H9 (cell line): ENCODE results near the gene DUSP7. TPM values are rescaled to one million over a fixed set of nuclear protein-coding genes. Genes with fewer than 3 reads are reported as not detected.
A peak's percentile ranks its signal among the peaks of the same experiment; 100 is the strongest.

Experiments
- DNase-seq: peaks from one replicate; pipeline ENCODE4 v3.0.0-alpha.2; 2017
- H2AFZ ChIP-seq: one replicate; pipeline ENCODE4 v1.6.1; 2013; ENCODE audit warnings: mild to moderate bottlenecking, low read length, control low read depth, moderate library complexity
- H2AK5ac ChIP-seq: 2 replicates; pipeline ENCODE4 v1.6.1; 2013; ENCODE audit warnings: low read length, control low read depth, mixed read lengths; ENCODE audit not compliant: insufficient read length
- H2BK120ac ChIP-seq: one replicate; pipeline ENCODE4 v1.6.1; 2013; ENCODE audit warnings: low read depth, mild to moderate bottlenecking, low read length, control low read depth, inconsistent platforms; ENCODE audit not compliant: poor library complexity, severe bottlenecking
- H2BK12ac ChIP-seq: 2 replicates; pipeline ENCODE4 v1.6.1; 2013; ENCODE audit warnings: low read length, control low read depth, mixed read lengths, low read depth; ENCODE audit not compliant: insufficient read length
- H2BK15ac ChIP-seq: 2 replicates; pipeline ENCODE4 v1.6.1; 2013; ENCODE audit warnings: low read depth, low read length, control low read depth
- H2BK20ac ChIP-seq: one replicate; pipeline ENCODE4 v1.6.1; 2013; ENCODE audit warnings: low read depth, mild to moderate bottlenecking, low read length, control low read depth, inconsistent platforms; ENCODE audit not compliant: poor library complexity, severe bottlenecking
- H2BK5ac ChIP-seq: 2 replicates; pipeline ENCODE4 v1.6.1; 2013; ENCODE audit warnings: low read length, control low read depth, mixed read lengths; ENCODE audit not compliant: insufficient read length
- H3K14ac ChIP-seq: 2 replicates; pipeline ENCODE4 v1.6.1; 2013; ENCODE audit warnings: low read length, control low read depth; ENCODE audit not compliant: insufficient read depth
- H3K18ac ChIP-seq: 2 replicates; pipeline ENCODE4 v1.6.1; 2013; ENCODE audit warnings: low read depth, mild to moderate bottlenecking, mixed read lengths, low read length, control low read depth; ENCODE audit not compliant: insufficient read length
- H3K23ac ChIP-seq: 2 replicates; pipeline ENCODE4 v1.6.1; 2013; ENCODE audit warnings: low read length, control low read depth, mixed read lengths, low read depth; ENCODE audit not compliant: insufficient read length
- H3K23me2 ChIP-seq: 2 replicates; pipeline ENCODE4 v1.6.1; 2013; ENCODE audit warnings: low read depth, mild to moderate bottlenecking, mixed read lengths, low read length, control low read depth; ENCODE audit not compliant: insufficient read length, poor library complexity, severe bottlenecking
- H3K27ac ChIP-seq: 2 replicates; pipeline ENCODE4 v1.5.1; 2013; ENCODE audit warnings: low read length, control low read depth, mixed read lengths, low read depth; ENCODE audit not compliant: insufficient read length
- H3K27me3 ChIP-seq: 2 replicates; pipeline ENCODE4 v1.6.1; 2013; ENCODE audit warnings: low read length, control low read depth, inconsistent platforms; ENCODE audit not compliant: insufficient read depth
- H3K4ac ChIP-seq: 2 replicates; pipeline ENCODE4 v1.6.1; 2013; ENCODE audit warnings: low read depth, mild to moderate bottlenecking, control low read depth, inconsistent platforms, low read length, moderate library complexity
- H3K4me1 ChIP-seq: 2 replicates; pipeline ENCODE4 v1.6.1; 2013; ENCODE audit warnings: low read length, control low read depth, inconsistent platforms; ENCODE audit not compliant: insufficient read depth
- H3K4me2 ChIP-seq: 2 replicates; pipeline ENCODE4 v1.6.1; 2013; ENCODE audit warnings: low read length, control low read depth, mixed read lengths; ENCODE audit not compliant: insufficient read length, insufficient read depth
- H3K56ac ChIP-seq: 2 replicates; pipeline ENCODE4 v1.6.1; 2013; ENCODE audit warnings: low read depth, mild to moderate bottlenecking, mixed read lengths, low read length, control low read depth; ENCODE audit not compliant: insufficient read length
- H3K79me1 ChIP-seq: 2 replicates; pipeline ENCODE4 v1.6.1; 2013; ENCODE audit warnings: low read depth, mild to moderate bottlenecking, moderate library complexity, low read length, control low read depth, inconsistent platforms; ENCODE audit not compliant: insufficient read depth, poor library complexity, severe bottlenecking
- H3K79me2 ChIP-seq: 2 replicates; pipeline ENCODE4 v1.6.1; 2013; ENCODE audit warnings: low read length, control low read depth, inconsistent platforms; ENCODE audit not compliant: insufficient read depth
- H3K9ac ChIP-seq: 2 replicates; pipeline ENCODE4 v1.6.1; 2013; ENCODE audit warnings: low read length, control low read depth, mixed read lengths; ENCODE audit not compliant: insufficient read length; ENCODE audit errors: extremely low read depth
- H3K9me3 ChIP-seq: one replicate; pipeline ENCODE4 v1.6.1; 2013; ENCODE audit warnings: low read depth, low read length, inconsistent platforms; ENCODE audit not compliant: control insufficient read depth
- H3T11ph ChIP-seq: one replicate; pipeline ENCODE4 v1.6.1; 2013; ENCODE audit warnings: mild to moderate bottlenecking, low read length, control low read depth, inconsistent platforms
- H4K20me1 ChIP-seq: one replicate; pipeline ENCODE4 v1.6.1; 2013; ENCODE audit not compliant: control insufficient read depth, insufficient read length, insufficient read depth
- H4K5ac ChIP-seq: 2 replicates; pipeline ENCODE4 v1.6.1; 2013; ENCODE audit warnings: low read depth, mild to moderate bottlenecking, mixed read lengths, low read length, control low read depth; ENCODE audit not compliant: insufficient read length
- H4K8ac ChIP-seq: replicated peaks from 2 replicates; pipeline ENCODE4 v1.6.1; 2013; ENCODE audit warnings: low read length, control low read depth, mixed read lengths, low read depth; ENCODE audit not compliant: insufficient read length
- H4K91ac ChIP-seq: 2 replicates; pipeline ENCODE4 v1.6.1; 2013; ENCODE audit warnings: low read depth, mild to moderate bottlenecking, moderate library complexity, mixed read lengths, low read length, control low read depth; ENCODE audit not compliant: insufficient read length
- H3K27ac Mint-ChIP-seq, 3 experiments: 2 replicates in 2 of 3; 3 replicates in 1 of 3; pipeline ENCODE4 v1.8.0; 2020 to 2021; ENCODE audit warnings: mixed read lengths in 3 of 3, mild to moderate bottlenecking in 1 of 3, moderate library complexity in 1 of 3
- H3K27me3 Mint-ChIP-seq: 2 replicates; pipeline ENCODE4 v1.8.0; 2021; ENCODE audit warnings: low read depth, mild to moderate bottlenecking, moderate library complexity, mixed read lengths
- H3K36me3 Mint-ChIP-seq, 3 experiments: 2 replicates in 2 of 3; 3 replicates in 1 of 3; pipeline ENCODE4 v1.8.0; 2020 to 2021; ENCODE audit warnings: low read depth in 3 of 3, mixed read lengths in 3 of 3; ENCODE audit not compliant: insufficient read depth in 1 of 3
- H3K4me1 Mint-ChIP-seq, 2 experiments: 2 replicates each; pipeline ENCODE4 v1.8.0; 2020; ENCODE audit warnings: mixed read lengths in 2 of 2
- H3K4me3 Mint-ChIP-seq, 2 experiments: 2 replicates in 1 of 2; 3 replicates in 1 of 2; pipeline ENCODE4 v1.8.0; 2020 to 2021; ENCODE audit warnings: mild to moderate bottlenecking in 2 of 2, mixed read lengths in 2 of 2, moderate library complexity in 1 of 2
- H3K9me3 Mint-ChIP-seq, 2 experiments: 2 replicates in 1 of 2; 3 replicates in 1 of 2; pipeline ENCODE4 v1.8.0; 2020; ENCODE audit warnings: mild to moderate bottlenecking in 2 of 2, mixed read lengths in 2 of 2, moderate library complexity in 1 of 2
- WGBS: extraction: QIAGEN DNeasy Blood & Tissue Kit; methylation state at CpG from one replicate; pipeline ENCODE4 v1.1.7; 2013; ENCODE audit warnings: missing lambda C conversion rate, low lambda C conversion rate, mixed read lengths; ENCODE audit not compliant: insufficient read length; ENCODE audit errors: extremely low coverage; 5-methylcytosine and 5-hydroxymethylcytosine counted together
- total RNA-seq: library from RNA; stranded (reverse); gene quantifications from 2 replicates; pipeline ENCODE4 v1.2.1, GENCODE V29; 2021
- TF ChIP-seq, protein P1 (sequence below): fragments of 200-600 bp; sonication (generic); conservative IDR thresholded peaks from 3 replicates; pipeline ENCODE4 v1.8.0; 2021; ENCODE audit warnings: antibody characterized with exemption, mild to moderate bottlenecking

The DUSP7 gene
- total RNA-seq, 1 experiment from 2014 or later, result 24.0 TPM

DNA sequence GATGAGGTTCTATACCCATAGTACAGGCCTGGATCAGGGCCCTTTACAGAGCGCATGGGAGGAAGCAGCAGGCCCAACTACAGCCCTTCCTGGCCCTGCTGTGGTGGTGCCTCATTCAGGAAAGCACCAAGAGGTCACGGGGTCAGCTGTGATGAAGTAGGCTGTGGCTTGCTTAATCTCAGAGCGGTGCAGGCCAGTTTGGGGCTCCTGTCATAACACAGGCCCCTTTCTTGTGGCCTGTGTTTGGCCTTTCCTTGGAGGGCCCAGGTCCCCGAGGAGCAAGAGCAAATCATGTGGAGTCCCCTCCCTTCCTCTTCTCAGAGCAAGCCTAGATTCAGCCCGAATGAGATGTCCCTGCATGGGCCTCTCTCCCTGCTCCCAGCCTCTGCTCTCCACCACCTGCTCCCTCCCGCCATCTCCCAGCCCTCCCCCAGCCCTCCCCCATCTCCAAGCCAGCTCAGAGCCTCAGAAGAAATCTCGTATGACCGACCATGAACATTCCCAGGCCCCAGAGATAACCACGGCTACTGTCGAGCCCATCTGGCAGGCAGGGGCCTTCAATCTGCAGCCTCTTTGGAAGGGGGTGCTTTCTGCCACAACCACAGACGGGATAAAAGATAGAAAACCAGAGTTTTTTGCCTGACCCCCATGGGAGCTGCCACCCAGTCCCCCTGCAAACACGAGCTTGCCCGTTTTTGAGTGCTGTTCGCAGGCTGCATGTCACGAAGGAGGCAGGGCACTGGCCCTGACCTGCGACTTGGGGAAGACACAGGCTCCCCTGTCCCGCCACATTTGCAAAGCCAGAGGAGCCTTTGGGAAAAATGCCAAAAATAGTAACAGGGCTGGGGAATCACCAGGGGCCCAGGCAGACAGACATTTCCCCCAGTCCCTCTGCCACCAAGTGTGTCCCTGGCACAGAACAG, 32.3 kb upstream of the DUSP7 start:
- H3K36me3 Mint-ChIP-seq, result peaks cover 2 to 9% (median 7%) of the 10 kb centered on the region in 3 experiments; a peak in 5 of 7 replicates

More for the DNA sequence above, 32.3 kb upstream of the DUSP7 start:
- no peak for DNase-seq
- Histone ChIP-seq H2BK20ac (no peak overlapping the region), H4K5ac (no peak overlapping the region), H2BK12ac (no peak overlapping the region), H3K23ac (no peak overlapping the region), H3T11ph (no peak overlapping the region), H3K79me2 (no peaks in the 10 kb centered on the region), H4K8ac (no peak overlapping the region), H4K91ac (no peak overlapping the region), H2AK5ac (no peak overlapping the region), H2BK120ac (no peak overlapping the region), H2AFZ (no peak overlapping the region), H3K4me1 (no peaks in the 10 kb centered on the region), H4K20me1 (no peaks in the 10 kb centered on the region), H3K4me2 (no peak overlapping the region), H3K14ac (no peak overlapping the region), H3K56ac (no peak overlapping the region), H3K27ac (no peak overlapping the region), H2BK15ac (no peak overlapping the region), H3K9ac (no peak overlapping the region), H3K79me1 (no peaks in the 10 kb centered on the region), H3K23me2 (no peaks in the 10 kb centered on the region), H3K27me3 (no peaks in the 10 kb centered on the region), H3K18ac (no peak overlapping the region), H3K4ac (no peak overlapping the region), H3K9me3 (no peaks in the 10 kb centered on the region), H2BK5ac (no peak overlapping the region)
- Mint-ChIP-seq H3K27ac (peak overlapping the region in 1 of 3 experiments; percentile 70; a peak in 1 of 7 replicates), H3K27me3 (no peaks in the 10 kb centered on the region), H3K4me1 (peaks cover 6 to 26% of the 10 kb centered on the region in 2 experiments), H3K4me3 (no peak overlapping the region), H3K9me3 (no peaks in the 10 kb centered on the region)
- WGBS, result no CpG with 5 or more reads among the region's 17 CpGs
- TF ChIP-seq, protein P1, sequence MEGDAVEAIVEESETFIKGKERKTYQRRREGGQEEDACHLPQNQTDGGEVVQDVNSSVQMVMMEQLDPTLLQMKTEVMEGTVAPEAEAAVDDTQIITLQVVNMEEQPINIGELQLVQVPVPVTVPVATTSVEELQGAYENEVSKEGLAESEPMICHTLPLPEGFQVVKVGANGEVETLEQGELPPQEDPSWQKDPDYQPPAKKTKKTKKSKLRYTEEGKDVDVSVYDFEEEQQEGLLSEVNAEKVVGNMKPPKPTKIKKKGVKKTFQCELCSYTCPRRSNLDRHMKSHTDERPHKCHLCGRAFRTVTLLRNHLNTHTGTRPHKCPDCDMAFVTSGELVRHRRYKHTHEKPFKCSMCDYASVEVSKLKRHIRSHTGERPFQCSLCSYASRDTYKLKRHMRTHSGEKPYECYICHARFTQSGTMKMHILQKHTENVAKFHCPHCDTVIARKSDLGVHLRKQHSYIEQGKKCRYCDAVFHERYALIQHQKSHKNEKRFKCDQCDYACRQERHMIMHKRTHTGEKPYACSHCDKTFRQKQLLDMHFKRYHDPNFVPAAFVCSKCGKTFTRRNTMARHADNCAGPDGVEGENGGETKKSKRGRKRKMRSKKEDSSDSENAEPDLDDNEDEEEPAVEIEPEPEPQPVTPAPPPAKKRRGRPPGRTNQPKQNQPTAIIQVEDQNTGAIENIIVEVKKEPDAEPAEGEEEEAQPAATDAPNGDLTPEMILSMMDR, result no peak
